NCI-H2196 (cell line): Measurements from ENCODE around the gene IQCH.

Experiments
- DNase-seq: peaks from one replicate; lab custom pipeline; 2025; ENCODE audit not compliant: unreplicated experiment; lab: John Stamatoyannopoulos, UW

IQCH gene

GRCh38 chr15:67389975-67390374, 135.4 kb downstream of the IQCH start:
- DNase-seq, result no peak

DNA sequence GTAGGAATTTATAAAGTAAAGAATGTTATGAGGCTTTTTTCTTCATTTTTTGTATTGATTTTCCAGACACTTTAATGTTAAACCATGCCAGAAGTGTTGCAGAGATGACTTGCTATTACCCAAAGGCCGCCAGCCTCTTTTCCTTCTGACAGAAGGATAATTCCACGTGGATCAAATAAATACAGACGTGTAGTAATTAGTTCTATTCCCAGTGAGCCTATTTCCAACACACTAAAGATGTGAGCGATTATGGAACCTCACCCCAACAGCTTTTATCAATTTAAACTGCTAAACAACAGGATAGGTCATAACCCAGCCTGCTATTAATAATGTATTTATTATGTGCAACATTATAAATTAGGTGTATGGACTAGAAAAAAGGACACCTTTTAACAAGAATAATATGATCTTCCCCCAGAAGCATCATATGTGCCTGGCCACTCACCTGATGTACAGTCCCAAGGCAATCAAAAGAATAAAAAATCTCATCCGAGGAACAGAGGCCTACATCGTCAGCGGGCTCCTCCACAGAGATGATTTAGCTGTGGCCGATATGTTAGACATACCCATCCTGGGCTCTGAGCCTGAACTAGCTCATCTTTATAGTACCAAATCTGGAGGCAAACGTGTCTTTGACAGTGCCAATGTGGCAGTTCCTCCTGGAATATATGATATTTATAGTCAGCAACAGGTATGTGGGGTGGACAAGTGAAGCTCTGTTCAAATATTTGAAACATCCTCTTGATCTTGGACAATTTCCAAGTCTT, 140.5 kb downstream of the IQCH start:
- no peak for DNase-seq

- no peak for DNase-seq
These were observed 141.5 kb downstream of the IQCH start for GRCh38 chr15:67396114-67396513.

GRCh38 chr15:67397139-67397538, 142.6 kb downstream of the IQCH start:
- no peak for DNase-seq

DNA sequence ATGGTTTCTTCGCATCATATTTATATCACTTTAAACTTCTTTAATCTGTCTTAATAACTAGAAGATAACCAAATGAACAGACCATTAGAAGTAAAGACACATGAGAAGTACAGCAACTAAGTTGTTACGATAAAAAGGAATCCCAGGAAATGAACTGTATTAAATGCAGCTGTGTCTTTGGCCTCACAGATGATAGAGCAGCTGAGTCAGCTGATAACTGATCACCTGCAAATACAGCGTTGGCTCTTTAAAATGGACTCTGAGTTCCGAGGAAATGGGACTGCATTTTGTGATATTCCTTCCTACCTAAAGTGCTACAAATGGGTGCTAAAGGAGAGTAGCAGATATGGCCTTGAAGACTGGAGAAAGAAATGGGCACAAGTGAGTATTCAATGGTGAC, 145.3 kb downstream of the IQCH start:
- DNase-seq, result no peak

DNA sequence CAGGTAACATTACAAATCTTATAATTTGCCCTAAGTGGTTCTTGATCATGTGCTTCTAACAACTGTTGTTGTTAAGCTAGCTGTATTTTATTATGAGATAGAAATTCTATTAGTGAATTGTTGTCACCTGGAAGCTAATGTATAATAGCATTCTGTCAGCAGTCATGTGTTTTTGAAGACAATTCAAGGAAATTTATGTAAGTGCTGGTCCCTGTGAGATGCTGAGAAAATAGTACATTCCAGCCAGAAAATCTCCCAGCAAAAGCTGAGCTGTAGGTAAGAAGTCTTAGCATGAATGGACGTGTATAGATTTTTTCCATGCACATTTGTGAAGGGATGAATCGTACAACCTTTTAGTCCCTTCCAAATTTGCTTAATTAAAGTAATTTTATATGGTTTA, 146.3 kb downstream of the IQCH start:
- no peak for DNase-seq

GRCh38 chr15:67401336-67401735, 146.8 kb downstream of the IQCH start:
- DNase-seq, result no peak

DNA sequence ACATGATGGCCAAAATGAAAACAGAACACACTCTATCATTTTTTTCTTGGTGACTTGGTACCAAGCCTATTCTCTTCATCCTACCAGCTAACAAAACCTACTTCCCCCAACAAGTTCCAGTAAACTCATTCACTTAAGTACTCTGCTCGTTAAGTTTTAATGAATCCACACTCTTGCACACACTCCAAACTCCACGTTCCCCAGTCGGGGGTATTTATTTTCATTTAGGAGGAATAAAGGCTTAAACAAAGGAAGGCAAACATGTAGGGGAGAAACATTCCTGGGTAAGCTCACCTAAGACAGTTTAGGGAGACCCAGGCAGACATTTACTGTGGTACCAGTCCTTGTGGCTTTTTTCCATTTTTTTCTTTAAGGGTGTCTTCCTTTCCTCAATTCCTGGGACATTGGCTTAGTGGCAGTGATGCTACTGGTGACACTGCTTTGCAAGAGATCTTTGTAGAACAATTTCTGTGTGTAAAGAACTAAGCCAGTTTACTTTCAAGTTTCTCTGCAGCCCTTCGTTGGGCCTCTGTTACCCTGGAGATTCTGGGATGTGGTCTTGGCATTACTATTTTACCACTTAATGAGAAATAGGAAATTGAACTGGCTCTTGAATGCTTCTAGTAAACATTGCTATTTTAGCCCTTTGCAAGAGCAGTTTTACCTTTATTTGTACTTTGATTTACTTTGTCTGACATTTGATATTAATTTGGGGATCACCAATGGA, 149.0 kb downstream of the IQCH start:
- peak; percentile 10 for DNase-seq

DNA sequence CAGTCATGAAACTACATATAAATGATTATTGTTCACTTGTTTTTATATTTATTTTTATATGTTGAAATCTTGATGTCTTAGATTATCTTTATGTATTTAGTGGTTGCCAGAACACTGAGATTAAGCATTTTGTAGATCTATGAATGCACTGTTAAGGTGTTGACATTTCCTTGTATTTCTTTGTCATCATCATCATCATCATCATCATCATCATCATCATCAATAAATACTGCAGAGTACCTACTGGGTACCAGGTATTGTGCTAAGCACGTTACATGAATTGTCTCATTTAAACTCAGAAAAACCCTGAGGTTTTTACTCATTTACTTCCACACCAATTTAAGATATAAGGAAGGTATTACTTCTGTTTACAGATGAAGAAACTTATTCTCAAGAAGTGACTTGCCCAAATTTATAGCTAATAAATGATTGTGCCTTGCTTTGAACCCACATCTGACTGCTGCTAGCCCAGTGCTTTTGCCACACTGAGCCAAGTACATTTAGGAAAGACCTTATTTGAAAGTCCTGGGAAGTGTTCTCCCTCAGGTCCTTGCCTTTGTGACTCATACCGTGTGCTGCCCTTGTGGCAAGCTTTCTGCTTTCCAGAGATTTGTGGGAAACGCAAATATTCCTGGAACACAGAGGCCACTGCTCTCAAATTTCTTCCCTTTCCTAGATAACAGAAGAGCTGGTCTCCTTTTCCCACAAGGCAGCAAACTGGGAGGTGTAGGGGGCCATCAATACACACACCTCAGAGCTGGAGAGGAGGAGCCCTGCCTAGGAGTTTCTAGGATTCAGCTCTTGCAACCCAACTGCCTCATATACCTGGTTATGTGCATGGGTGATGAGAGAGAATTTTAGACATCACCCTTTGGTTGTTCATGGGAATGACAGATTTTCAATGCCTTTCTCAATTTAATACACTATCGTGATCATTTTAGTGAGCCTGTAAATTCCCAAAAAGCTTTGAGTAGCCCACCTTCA, 150.9 kb downstream of the IQCH start:
- no peak for DNase-seq

DNA sequence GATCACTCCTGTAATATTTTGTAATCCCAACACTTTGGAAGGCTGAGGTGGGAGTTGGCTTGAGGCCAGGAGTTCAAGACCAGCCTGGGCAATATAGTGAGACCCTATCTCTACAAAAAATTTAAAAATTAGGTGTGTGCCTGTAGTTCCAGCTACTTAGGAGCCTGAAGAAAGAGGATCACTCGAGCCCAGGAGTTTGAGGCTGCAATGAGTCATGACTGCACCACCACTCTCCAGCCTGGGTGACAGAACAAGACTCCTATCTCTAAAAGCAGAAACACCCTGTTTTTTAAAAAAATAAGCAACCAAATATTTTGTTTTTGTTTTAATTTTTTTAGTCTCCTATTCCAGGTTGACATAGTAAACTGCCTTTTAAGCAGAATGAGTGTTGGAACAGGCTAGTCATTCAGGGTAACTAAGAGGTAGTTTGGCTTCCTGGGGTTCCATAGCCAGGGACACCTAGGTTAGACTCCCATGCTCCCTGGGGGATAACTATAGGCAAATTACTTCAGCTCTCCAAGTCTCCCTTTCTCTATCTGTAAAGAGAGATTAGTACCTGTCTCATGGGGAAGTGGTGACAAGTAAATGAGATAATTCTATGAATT, 151.8 kb downstream of the IQCH start:
- DNase-seq, result no peak

DNA sequence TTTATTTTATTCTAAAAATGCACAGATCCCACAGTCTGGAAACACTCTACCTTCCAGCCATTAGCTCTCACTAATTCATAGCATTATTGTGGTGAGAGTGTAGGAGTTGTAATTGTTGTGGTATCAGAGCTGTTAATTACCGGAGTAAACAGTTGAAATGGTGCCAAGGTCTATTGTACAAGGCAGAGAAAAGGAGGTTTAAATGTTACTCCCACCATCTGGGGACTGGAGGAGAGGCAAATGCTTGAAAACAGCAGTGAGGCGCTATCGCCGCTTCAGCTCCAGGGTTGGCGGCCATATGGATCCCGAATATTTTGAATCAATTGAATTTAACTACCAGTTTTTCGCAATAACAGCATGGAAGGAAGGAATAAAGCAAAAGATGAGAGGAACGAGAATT, 153.2 kb downstream of the IQCH start:
- no peak for DNase-seq

DNA sequence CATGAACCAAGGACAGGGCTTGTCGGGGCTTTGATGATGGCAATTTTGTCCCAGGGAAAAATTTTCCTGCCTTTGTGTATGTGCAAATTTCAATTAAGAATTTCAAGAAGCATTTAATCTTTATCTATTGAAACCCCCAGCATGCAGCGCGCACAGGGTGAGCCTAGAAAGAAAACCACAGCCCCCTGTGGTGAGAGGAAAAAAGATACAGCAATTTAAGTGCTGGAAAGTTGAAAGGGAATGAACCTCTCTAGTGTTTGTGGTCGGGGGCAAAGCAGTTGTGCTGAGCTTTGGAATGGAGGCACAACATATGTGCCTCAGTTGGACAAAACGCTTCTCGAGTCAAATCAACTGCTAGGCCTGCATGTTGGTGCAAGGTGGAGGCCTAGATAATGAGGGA, 154.6 kb downstream of the IQCH start:
- DNase-seq, result no peak

- DNase-seq, result no peak
These were observed 156.9 kb downstream of the IQCH start for GRCh38 chr15:67411486-67411885.

DNA sequence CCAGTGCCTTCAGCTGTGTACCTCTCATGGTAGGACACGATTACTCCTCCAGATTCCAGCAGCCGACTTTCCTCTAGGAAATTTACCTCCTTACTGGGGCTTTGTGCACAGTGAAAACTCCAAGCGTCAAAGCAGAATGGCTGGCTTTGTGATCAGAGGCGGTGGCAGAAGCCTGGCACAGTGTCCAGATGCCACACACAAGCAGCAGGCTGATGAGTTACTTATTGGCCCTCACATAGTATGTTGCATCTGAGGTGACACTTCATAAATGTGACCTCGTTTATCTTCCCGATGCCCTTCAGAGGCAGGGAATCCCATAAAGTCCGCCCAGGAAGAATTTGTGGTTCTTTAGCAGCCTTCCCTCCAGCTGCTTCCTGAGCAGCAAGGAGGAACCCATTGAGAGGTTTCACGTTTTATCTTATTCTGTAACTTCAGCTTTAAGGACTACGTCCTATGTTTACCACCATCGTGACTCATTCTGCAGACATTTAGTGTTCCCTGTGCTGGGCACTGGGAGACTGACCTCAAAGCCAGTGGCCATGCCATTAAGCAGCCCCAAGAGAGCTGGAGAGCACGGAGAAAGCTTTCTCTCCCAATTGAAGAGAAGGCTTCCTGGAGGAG, 159.3 kb downstream of the IQCH start:
- DNase-seq, result no peak

DNA sequence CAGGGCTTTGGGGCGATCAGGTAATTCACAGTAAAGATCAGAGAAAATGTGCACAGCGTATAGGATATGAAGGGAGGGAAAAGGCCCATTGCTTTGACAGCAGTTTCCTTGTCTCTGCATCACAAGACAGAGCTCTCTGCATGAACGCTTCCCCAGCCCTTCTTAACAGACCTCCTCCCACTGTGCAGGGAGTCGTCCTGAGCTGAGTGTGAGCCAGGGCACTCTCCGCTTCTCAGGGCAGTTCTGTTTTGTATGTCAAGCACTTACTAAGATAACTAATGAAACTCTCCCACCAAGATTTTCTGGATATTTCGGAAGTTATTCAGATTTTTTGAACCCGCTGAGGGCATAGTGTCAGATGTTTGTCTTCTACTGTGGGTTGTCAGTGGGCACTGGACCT, 160.6 kb downstream of the IQCH start:
- no peak for DNase-seq

GRCh38 chr15:67416891-67417290, 162.3 kb downstream of the IQCH start:
- DNase-seq, result no peak

GRCh38 chr15:67419705-67420104, 165.1 kb downstream of the IQCH start:
- no peak for DNase-seq

GRCh38 chr15:67420137-67420536, 165.6 kb downstream of the IQCH start:
- no peak for DNase-seq

- no peak for DNase-seq
These were observed 166.5 kb downstream of the IQCH start for GRCh38 chr15:67421105-67421504.

GRCh38 chr15:67422296-67422695, 167.7 kb downstream of the IQCH start:
- DNase-seq, result no peak
